Prostate gland (tissue), 2 donors: ENCODE data around the gene SLC1A2. TPM values are rescaled to one million over a fixed set of nuclear protein-coding genes. Genes with fewer than 3 reads are reported as not detected.

Experiments
- DNase-seq: peaks from one replicate; pipeline ENCODE4 v3.0.0-alpha.2; 2019; ENCODE audit warnings: low spot score
- H3K27ac ChIP-seq, 2 donors: fragments of 200-600 bp; sonication (generic); 2 replicates each; pipeline ENCODE4 v1.5.1; 2017 to 2019
- H3K27me3 ChIP-seq: fragments of 200-600 bp; sonication (generic); replicated peaks from 2 replicates; pipeline ENCODE4 v1.5.1; 2019; ENCODE audit not compliant: insufficient read depth
- H3K36me3 ChIP-seq, 2 donors: fragments of 200-600 bp; sonication (generic); 1 replicate in 1 of 2; 2 replicates in 1 of 2; pipeline versions ENCODE4 v1.5.1 to v1.8.1; 2017 to 2019
- H3K4me1 ChIP-seq: fragments of 200-600 bp; sonication (generic); replicated peaks from 2 replicates; pipeline ENCODE4 v1.5.1; 2019
- H3K4me3 ChIP-seq, 2 donors: fragments of 200-600 bp; sonication (generic); 2 replicates each; pipeline ENCODE4 v1.5.1; 2017 to 2019
- H3K9me3 ChIP-seq: fragments of 200-600 bp; sonication (generic); 2 replicates; pipeline ENCODE4 v1.5.1; 2017
- CTCF ChIP-seq, 4 experiments: fragments of 200-600 bp in 2 of 4; fragments of 450-650 bp in 2 of 4; sonication (generic) in 2 of 4; IDR thresholded peaks; 1 replicate in 3 of 4; 2 replicates in 1 of 4; pipeline ENCODE4 v1.5.1; 2016 to 2019; ENCODE audit warnings: antibody characterized with exemption in 4 of 4, mild to moderate bottlenecking in 2 of 4, moderate library complexity in 2 of 4
- POLR2A ChIP-seq: fragments of 450-650 bp; IDR thresholded peaks from one replicate; pipeline ENCODE4 v1.6.1; 2016; ENCODE audit warnings: antibody characterized with exemption, mild to moderate bottlenecking
- POLR2AphosphoS5 ChIP-seq: sonication (generic); formaldehyde crosslinking; IDR thresholded peaks from one replicate; pipeline ENCODE4 v1.6.1; 2017; ENCODE audit warnings: antibody characterized with exemption
- WGBS: methylation state at CpG from one replicate; pipeline ENCODE4 v1.1.5; 2018; 5-methylcytosine and 5-hydroxymethylcytosine counted together
- intact Hi-C: fragments of 100-400 bp; cut with DNase I; formaldehyde crosslinking; loops from one replicate; pipeline ENCODE4 v1.14.2; 2022
- total RNA-seq, 2 donors: library from RNA; depleted of rRNA; stranded (reverse); fragments of >200 nt; gene quantifications; one replicate each; pipeline ENCODE4 v1.1.0, GENCODE V29; 2016

SLC1A2 gene
- total RNA-seq, 2 donors from 2014 or later: 0.82 to 1.5 TPM

- Histone ChIP-seq H3K4me3 (no peak overlapping the region), H3K27me3 (no peaks in the 10 kb centered on the region), H3K36me3 (no peaks in the 10 kb centered on the region), H3K27ac (peak overlapping the region in 1 of 2 donors; percentile 42), H3K9me3 (no peaks in the 10 kb centered on the region), H3K4me1 (no peaks in the 10 kb centered on the region)
- no peak for TF ChIP-seq POLR2AphosphoS5
- peak in 3 of 4 experiments; percentile 17 to 53 (median 44) for TF ChIP-seq CTCF (IDR thresholded peaks at IDR 0.05)
- intact Hi-C loops: loop anchor here (10.0 kb wide), 1 partner anchor 301 kb away; no protein-coding TSS in a partner anchor
- peak; percentile 16 for DNase-seq
- WGBS: 72% methylated on average over 14 of the region's 14 CpGs
Measured at GRCh38 chr11:35305670-35306382, 113.5 kb downstream of the SLC1A2 start.

GRCh38 chr11:35304900-35305460 is 114.4 kb downstream of the SLC1A2 start:
- Histone ChIP-seq H3K27ac (peak overlapping the region; percentile 3 to 42), H3K36me3 (no peaks in the 10 kb centered on the region), H3K4me3 (no peak overlapping the region), H3K4me1 (no peaks in the 10 kb centered on the region), H3K9me3 (no peaks in the 10 kb centered on the region), H3K27me3 (no peaks in the 10 kb centered on the region)
- 70% methylated on average over 5 of the region's 5 CpGs for WGBS
- DNase-seq: no peak
- intact Hi-C loops: loop anchor here (10.0 kb wide), 1 partner anchor 300 kb away; no protein-coding TSS in a partner anchor
- no peak for TF ChIP-seq POLR2A

GRCh38 chr11:35304386-35304775 is 115.0 kb downstream of the SLC1A2 start:
- no peaks in the 10 kb centered on the region for H3K4me1 ChIP-seq
- no peaks in the 10 kb centered on the region for H3K36me3 ChIP-seq
- H3K4me3 ChIP-seq: no peak overlapping the region
- TF ChIP-seq POLR2AphosphoS5 (peak; percentile 79), POLR2A (no peak)
- 62% methylated on average over 2 of the region's 2 CpGs for WGBS
- no peaks in the 10 kb centered on the region for H3K9me3 ChIP-seq
- H3K27ac ChIP-seq: peak overlapping the region; percentile 67 to 73
- intact Hi-C loops: loop anchor here (10.0 kb wide), 1 partner anchor 300 kb away; no protein-coding TSS in a partner anchor
- no peaks in the 10 kb centered on the region for H3K27me3 ChIP-seq
- DNase-seq: peak; percentile 64

GRCh38 chr11:35303596-35304385 is 115.6 kb downstream of the SLC1A2 start:
- no peaks in the 10 kb centered on the region for H3K36me3 ChIP-seq
- WGBS: 32% methylated on average over 6 of the region's 6 CpGs
- TF ChIP-seq POLR2AphosphoS5: peak; percentile 65
- TF ChIP-seq CTCF (IDR thresholded peaks at IDR 0.05): no peak
- no peak overlapping the region for H3K4me3 ChIP-seq
- DNase-seq: peak; percentile 68
- intact Hi-C loops: loop anchor here (2.0 to 10.0 kb wide), 2 partner anchors 299 to 377 kb away; no protein-coding TSS in a partner anchor
- H3K27ac ChIP-seq: peak overlapping the region; percentile 67 to 73
- H3K27me3 ChIP-seq: no peaks in the 10 kb centered on the region
- H3K9me3 ChIP-seq: no peaks in the 10 kb centered on the region
- no peaks in the 10 kb centered on the region for H3K4me1 ChIP-seq

GRCh38 chr11:35302398-35302797 is 117.0 kb downstream of the SLC1A2 start:
- H3K4me3 ChIP-seq: no peak overlapping the region
- no peaks in the 10 kb centered on the region for H3K4me1 ChIP-seq
- TF ChIP-seq POLR2A (no peak), POLR2AphosphoS5 (no peak), CTCF (IDR thresholded peaks at IDR 0.05) (no peak)
- H3K9me3 ChIP-seq: no peaks in the 10 kb centered on the region
- H3K27ac ChIP-seq: no peak overlapping the region
- no peaks in the 10 kb centered on the region for H3K27me3 ChIP-seq
- intact Hi-C loops: loop anchor here (2.0 to 10.0 kb wide), 2 partner anchors 298 to 376 kb away; no protein-coding TSS in a partner anchor
- DNase-seq: no peak
- WGBS: 95% methylated on average over 4 of the region's 4 CpGs
- no peaks in the 10 kb centered on the region for H3K36me3 ChIP-seq
